Endothelial cell (in vitro differentiated cells): ENCODE data around the gene FKBP6. TPM values are rescaled to one million over a fixed set of nuclear protein-coding genes. Genes with fewer than 3 reads are reported as not detected.
"Not testable (repeated sequence)": the region's sequence is repeated elsewhere in the genome, so short reads cannot be mapped to it uniquely, and the experiment has no call there.

ENCODE experiments used
- DNase-seq: peaks from one replicate; pipeline ENCODE4 v3.0.0; 2021; ENCODE audit warnings: low spot score
- H3K27ac Mint-ChIP-seq: one replicate; pipeline ENCODE4 v1.8.0; 2021; ENCODE audit warnings: mixed read lengths, inconsistent platforms; ENCODE audit not compliant: unreplicated experiment
- H3K27me3 Mint-ChIP-seq: one replicate; pipeline ENCODE4 v1.8.0; 2021; ENCODE audit warnings: mild to moderate bottlenecking, moderate library complexity, mixed read lengths, inconsistent platforms; ENCODE audit not compliant: unreplicated experiment
- H3K36me3 Mint-ChIP-seq: one replicate; pipeline ENCODE4 v1.8.0; 2021; ENCODE audit warnings: mild to moderate bottlenecking, low read depth, mixed read lengths, inconsistent platforms; ENCODE audit not compliant: unreplicated experiment
- H3K4me1 Mint-ChIP-seq: one replicate; pipeline ENCODE4 v1.8.0; 2021; ENCODE audit warnings: mild to moderate bottlenecking, mixed read lengths, inconsistent platforms; ENCODE audit not compliant: unreplicated experiment
- H3K4me3 Mint-ChIP-seq: one replicate; pipeline ENCODE4 v1.8.0; 2021; ENCODE audit warnings: mild to moderate bottlenecking, mixed read lengths, inconsistent platforms; ENCODE audit not compliant: unreplicated experiment
- H3K9me3 Mint-ChIP-seq: one replicate; pipeline ENCODE4 v1.8.0; 2021; ENCODE audit warnings: mixed read lengths, inconsistent platforms; ENCODE audit not compliant: unreplicated experiment
- total RNA-seq: library from RNA; stranded (reverse); fragmentation: NEBNext Ultra II Directional; extraction: Animal tissue kit (Norgen Biotek cat#: 25700); gene quantifications from one replicate; pipeline ENCODE4 v1.2.1, GENCODE V29; 2021; ENCODE audit not compliant: unreplicated experiment
- TF ChIP-seq, protein P1 (sequence below): fragments of 200-600 bp; sonication (generic); IDR thresholded peaks from one replicate; pipeline ENCODE4 v1.5.0; 2021; ENCODE audit warnings: antibody characterized with exemption; ENCODE audit not compliant: unreplicated experiment

The FKBP6 gene
- total RNA-seq, 1 donor from 2014 or later: not detected

DNA sequence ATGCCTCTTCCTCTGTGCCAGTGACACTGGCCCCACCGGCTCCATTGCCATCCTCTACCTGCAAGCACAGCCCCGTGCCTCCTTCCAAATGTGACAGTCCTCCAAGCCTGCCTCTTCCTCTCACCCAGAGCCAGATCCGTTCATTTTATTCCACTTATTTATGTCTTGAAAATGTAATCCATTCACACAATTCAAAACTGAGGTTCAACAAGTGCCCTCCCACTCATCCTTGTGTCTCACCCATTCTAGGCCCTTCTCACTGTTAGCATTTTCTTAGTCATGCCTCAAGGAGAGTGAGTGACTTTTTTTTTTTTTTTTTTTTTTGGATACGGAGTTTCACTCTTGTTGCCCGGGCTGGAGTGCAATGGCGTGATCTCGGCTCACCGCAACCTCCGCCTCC lies 41.7 kb downstream of the FKBP6 start:
- Mint-ChIP-seq H3K4me1 (no peaks in the 10 kb centered on the region), H3K27ac (no peak overlapping the region), H3K9me3 (no peaks in the 10 kb centered on the region), H3K36me3 (no peaks in the 10 kb centered on the region), H3K4me3 (no peak overlapping the region), H3K27me3 (peaks cover 1% of the 10 kb centered on the region)
- TF ChIP-seq, protein P1, sequence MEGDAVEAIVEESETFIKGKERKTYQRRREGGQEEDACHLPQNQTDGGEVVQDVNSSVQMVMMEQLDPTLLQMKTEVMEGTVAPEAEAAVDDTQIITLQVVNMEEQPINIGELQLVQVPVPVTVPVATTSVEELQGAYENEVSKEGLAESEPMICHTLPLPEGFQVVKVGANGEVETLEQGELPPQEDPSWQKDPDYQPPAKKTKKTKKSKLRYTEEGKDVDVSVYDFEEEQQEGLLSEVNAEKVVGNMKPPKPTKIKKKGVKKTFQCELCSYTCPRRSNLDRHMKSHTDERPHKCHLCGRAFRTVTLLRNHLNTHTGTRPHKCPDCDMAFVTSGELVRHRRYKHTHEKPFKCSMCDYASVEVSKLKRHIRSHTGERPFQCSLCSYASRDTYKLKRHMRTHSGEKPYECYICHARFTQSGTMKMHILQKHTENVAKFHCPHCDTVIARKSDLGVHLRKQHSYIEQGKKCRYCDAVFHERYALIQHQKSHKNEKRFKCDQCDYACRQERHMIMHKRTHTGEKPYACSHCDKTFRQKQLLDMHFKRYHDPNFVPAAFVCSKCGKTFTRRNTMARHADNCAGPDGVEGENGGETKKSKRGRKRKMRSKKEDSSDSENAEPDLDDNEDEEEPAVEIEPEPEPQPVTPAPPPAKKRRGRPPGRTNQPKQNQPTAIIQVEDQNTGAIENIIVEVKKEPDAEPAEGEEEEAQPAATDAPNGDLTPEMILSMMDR: no peak
- no peak for DNase-seq

DNA sequence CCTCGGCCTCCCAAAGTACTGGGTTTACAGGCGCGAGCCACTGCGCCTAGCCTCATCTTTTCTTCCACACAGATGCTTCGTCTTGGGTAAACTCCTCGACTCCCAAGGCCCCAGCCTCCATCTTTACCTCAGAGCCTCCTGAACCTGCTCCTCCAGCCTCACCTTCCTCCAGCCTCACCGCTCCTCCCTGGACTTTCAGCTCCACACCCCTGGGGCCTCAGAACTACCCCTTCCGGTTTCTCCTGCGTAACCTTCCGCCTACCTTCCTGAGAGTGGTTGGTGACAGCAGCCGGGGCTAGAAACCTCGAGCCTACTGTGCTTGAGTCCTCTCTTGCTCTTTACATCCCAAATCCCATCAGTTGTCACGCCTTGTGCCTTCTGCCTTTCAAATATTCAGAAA lies 45.8 kb downstream of the FKBP6 start:
- Mint-ChIP-seq H3K36me3 (no peaks in the 10 kb centered on the region), H3K4me1 (no peaks in the 10 kb centered on the region), H3K4me3 (no peak overlapping the region), H3K9me3 (no peaks in the 10 kb centered on the region), H3K27me3 (peaks cover 1% of the 10 kb centered on the region), H3K27ac (no peak overlapping the region)
- TF ChIP-seq, protein P1: no peak
- no peak for DNase-seq

DNA sequence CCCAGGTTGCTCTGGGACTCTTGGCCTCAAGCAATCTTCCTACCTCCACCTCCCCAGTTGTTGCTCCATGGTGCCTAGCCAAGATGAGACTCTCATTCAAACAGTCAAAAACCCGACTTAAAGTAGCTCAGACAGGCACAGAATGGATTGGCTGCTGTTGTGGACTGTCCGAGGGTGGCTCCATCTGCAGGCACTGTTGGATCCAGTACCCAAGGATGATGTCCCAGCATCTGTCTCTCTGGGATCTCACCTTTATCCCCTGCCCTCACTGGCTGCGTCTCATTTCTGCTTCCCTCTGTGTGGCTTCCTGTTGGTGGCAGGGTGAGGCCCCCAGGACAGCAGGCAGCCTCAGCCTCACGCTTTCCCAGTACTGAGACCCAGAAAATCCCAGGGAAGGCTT lies 48.3 kb downstream of the FKBP6 start:
- H3K9me3 Mint-ChIP-seq, H3K4me1 Mint-ChIP-seq, H3K4me3 Mint-ChIP-seq, H3K36me3 Mint-ChIP-seq, DNase-seq, H3K27ac Mint-ChIP-seq, H3K27me3 Mint-ChIP-seq: not testable (repeated sequence)

DNA sequence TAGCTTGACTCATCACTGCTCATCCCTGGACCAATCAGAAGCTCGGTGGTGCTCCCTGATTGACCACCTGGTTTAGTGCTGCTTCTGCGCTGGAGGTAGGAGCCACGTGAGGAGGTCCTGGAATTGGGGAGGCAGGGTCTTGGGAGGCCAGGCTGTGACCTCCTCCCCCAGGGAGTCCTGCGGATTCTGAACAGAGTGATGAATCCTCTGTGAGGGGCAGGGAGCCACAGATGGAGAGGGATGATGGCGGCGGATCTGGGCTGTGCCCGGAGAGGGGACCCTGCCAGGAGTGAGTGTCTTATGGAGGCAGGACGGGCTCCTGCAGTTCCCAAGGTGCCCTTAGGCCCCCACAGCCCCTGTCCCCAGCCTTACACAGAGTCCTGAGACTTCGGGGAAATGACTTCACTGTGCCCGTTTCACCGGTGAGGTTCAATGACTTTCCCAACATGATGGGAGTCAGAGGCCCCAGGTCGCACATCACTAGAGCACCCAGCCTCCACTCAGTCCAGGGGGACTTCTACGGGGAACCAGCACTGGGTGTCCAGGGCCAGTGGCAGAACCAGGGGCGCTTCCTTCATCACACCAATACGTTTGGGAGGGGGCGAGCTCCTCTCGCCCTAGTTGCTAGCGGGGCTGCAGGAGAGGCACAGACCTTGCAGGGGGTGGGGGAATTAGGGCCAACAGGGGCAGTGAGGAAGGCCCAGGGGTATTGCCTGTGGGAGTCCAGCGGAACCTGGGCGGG lies 48.9 kb downstream of the FKBP6 start:
- Mint-ChIP-seq H3K9me3 (no peaks in the 10 kb centered on the region), H3K36me3 (no peaks in the 10 kb centered on the region), H3K4me3 (no peak overlapping the region), H3K27me3 (peaks cover 1% of the 10 kb centered on the region), H3K27ac (no peak overlapping the region), H3K4me1 (no peaks in the 10 kb centered on the region)
- TF ChIP-seq, protein P1: no peak
- DNase-seq: no peak

DNA sequence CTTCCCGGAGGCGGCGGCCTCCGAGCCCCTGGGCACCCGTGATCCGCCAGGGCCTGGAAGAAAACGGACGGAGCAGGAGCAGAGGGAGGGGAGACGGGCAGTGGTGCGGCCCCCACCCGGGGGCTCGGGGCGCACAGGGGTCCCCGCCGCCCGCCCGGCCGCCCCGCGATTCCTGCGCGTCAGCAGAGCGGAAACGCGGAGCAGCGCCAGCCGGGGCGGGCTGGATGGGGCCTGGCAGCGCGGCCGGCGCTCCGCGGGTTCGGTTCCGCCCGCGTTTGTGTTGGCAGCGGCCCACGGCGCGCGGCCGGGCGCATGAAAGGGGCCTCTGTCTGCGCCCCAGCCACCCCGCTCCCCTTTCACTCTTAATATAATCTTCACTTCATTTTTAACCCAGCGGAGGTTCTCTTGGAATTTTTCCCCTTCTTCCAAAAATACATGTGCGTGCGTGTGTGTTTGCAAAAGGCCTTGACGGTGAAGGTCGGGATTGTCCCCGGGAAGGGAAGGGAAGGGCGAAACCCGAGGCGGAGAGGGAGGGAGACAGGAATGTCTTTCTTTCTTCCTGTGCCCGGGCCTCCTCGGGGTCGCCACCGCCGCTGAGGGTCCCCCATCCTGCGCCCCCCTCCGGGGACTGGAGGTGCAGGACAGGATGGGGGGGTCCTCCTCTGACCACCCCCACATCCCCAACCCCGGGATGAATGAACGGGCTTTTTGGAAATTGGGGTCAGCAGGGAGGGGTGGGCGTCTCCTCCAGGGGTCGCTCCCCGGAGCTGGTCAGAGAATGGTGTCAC lies 49.6 kb downstream of the FKBP6 start:
- not testable (repeated sequence) for H3K27ac Mint-ChIP-seq, DNase-seq, H3K36me3 Mint-ChIP-seq, H3K4me1 Mint-ChIP-seq, H3K4me3 Mint-ChIP-seq, H3K9me3 Mint-ChIP-seq, H3K27me3 Mint-ChIP-seq
